ENCODE measurements around the gene ACBD7.

Gene ACBD7

GRCh38 chr10:15037691-15038090 lies 50.9 kb downstream of the ACBD7 start:
- no peak for TF ChIP-seq CTCF (IDR thresholded peaks at IDR 0.05; ENCODE audit: insufficient read depth, low read length, poor library complexity, severe bottlenecking)
- H3K36me3 ChIP-seq (ENCODE audit: control insufficient read depth, insufficient read depth, low read length): no peaks in the 10 kb centered on the region
- H3K27me3 ChIP-seq (replicated peaks; ENCODE audit: control insufficient read depth, insufficient read depth, low read length): no peaks in the 10 kb centered on the region
- DNase-seq (ENCODE audit: extremely low read depth, insufficient read length): no peak
- H3K4me3 ChIP-seq (replicated peaks; ENCODE audit: low read depth, low read length): no peak overlapping the region

- DNase-seq (ENCODE audit: extremely low read depth, insufficient read length): no peak
- H3K36me3 ChIP-seq (ENCODE audit: control insufficient read depth, insufficient read depth, low read length): no peaks in the 10 kb centered on the region
- no peak for TF ChIP-seq CTCF (IDR thresholded peaks at IDR 0.05; ENCODE audit: insufficient read depth, low read length, poor library complexity, severe bottlenecking)
- H3K27me3 ChIP-seq (replicated peaks; ENCODE audit: control insufficient read depth, insufficient read depth, low read length): no peaks in the 10 kb centered on the region
- no peak overlapping the region for H3K4me3 ChIP-seq (replicated peaks; ENCODE audit: low read depth, low read length)
These were observed 52.9 kb downstream of the ACBD7 start for GRCh38 chr10:15035385-15036301.

GRCh38 chr10:15027741-15028140 lies 60.8 kb downstream of the ACBD7 start:
- Histone ChIP-seq H3K36me3 (ENCODE audit: control insufficient read depth, insufficient read depth, low read length) (no peaks in the 10 kb centered on the region), H3K4me3 (replicated peaks; ENCODE audit: low read depth, low read length) (no peak overlapping the region), H3K27me3 (replicated peaks; ENCODE audit: control insufficient read depth, insufficient read depth, low read length) (no peaks in the 10 kb centered on the region)
- TF ChIP-seq CTCF (IDR thresholded peaks at IDR 0.05; ENCODE audit: insufficient read depth, low read length, poor library complexity, severe bottlenecking): no peak
- DNase-seq (ENCODE audit: extremely low read depth, insufficient read length): no peak

Measured in GM06990 (cell line).